Left renal cortex interstitium (tissue), 4 donors: Measurements from ENCODE around the gene PEX11A. TPM values are rescaled to one million over a fixed set of nuclear protein-coding genes. Genes with fewer than 3 reads are reported as not detected.

Experiments
- DNase-seq, 4 donors: peaks; one replicate each; pipeline ENCODE4 v3.0.0-alpha.2; 2013; ENCODE audit warnings: low read depth in 4 of 4, low spot score in 2 of 4, missing footprints in 1 of 4
- polyA plus RNA-seq, 4 donors: library from polyadenylated mRNA; unstranded; fragments of 120-200 nt; gene quantifications; one replicate each; pipeline ENCODE4 v1.2.1, GENCODE V29; 2013; ENCODE audit not compliant: insufficient read length in 4 of 4

Gene PEX11A
- polyA plus RNA-seq, 4 donors, result 18.0 to 21.8 (median 19.0) TPM

DNA sequence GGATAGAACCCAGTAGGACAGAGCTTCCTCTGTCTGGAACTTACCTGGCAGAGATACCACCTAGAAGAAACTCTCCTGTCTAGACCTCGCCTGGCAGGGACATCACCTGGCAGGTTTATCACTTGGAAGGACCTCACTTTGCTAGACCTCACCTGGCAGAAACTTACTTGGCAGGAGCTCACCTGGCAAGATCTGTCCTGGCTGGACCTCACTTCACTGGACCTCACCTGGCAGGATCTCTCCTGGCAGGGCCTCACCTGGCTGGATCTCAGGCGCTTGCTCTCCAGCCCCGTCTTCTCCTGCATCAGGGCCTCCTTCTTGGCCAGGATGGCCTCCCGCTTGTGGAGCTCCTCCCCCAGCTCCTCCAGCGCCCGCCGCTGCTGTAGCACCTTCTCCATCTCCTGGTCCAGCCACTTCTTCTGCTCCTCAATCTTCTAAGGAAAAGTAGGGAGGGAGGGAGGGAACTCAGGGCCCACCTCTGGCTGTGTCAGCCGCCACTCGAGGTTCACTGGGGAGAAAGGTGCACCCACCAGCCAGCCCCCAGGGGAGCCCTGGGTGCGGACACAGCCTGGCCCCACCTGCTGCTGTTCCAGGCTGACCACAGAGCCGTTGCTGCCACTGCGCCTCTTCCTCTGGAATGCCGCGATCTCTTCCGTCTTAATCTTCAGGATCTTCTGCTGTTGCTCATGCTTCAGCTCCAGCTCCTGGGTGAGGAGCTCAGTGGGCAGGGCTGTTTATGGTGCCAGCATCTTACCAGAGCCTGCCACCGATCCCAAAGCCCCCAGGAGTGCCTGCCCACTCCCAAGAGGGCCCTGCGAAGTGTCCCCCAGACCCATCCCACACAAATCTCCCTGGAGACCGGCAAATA, 57.8 kb downstream of the PEX11A start:
- DNase-seq, result no peak

DNA sequence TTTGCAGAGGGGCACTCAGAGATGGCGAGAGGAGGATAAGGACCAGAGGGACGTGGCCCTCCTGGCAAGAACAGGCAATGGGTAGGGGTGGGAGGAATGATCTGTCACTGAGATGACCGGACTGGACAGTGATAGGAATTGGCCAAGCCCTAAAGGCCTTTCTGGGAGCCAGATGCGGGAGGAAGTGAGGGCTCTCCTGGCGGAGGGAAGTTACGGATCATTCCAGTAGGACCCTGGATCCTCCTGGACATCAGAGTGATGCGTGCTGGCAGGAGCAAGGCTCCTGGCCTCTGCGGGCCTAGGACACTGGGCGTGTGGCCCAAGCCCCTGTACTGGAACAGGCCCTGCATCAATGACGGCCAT, 58.7 kb downstream of the PEX11A start:
- DNase-seq, result no peak

Other genes with a start within 250 kb of the PEX11A start
- gene RHCG, start 194.2 kb downstream of the PEX11A start, polyA plus RNA-seq, result 1 to 10 TPM; 2.0 to 3.9 (median 3.0) TPM
- 10 to 100 TPM in 2 of 4 donors, 1 to 10 TPM in 2; 6.2 to 15.8 (median 10.8) TPM for gene TICRR, start 115.3 kb downstream of the PEX11A start, polyA plus RNA-seq
- 10 to 100 TPM in 3 of 4 donors, 1 to 10 TPM in 1; 9.1 to 17.8 (median 14.9) TPM for gene KIF7, start 35.3 kb downstream of the PEX11A start, polyA plus RNA-seq
- 1 to 10 TPM in 2 of 4 donors, under 1 TPM in 2; 0.49 to 2.0 (median 1.2) TPM for gene PLIN1, start 11.4 kb downstream of the PEX11A start, polyA plus RNA-seq
- 1 to 10 TPM; 1.9 to 3.2 (median 2.7) TPM for gene WDR93, start 57 bp upstream of the PEX11A start, polyA plus RNA-seq
- 1 to 10 TPM in 3 of 4 donors, under 1 TPM in 1; 0.81 to 1.8 (median 1.4) TPM for gene MESP1, start 60.5 kb upstream of the PEX11A start, polyA plus RNA-seq
- gene MESP2, start 85.6 kb upstream of the PEX11A start, polyA plus RNA-seq, result under 1 TPM; 0.27 to 0.47 (median 0.38) TPM
- 100 to 1,000 TPM in 2 of 4 donors, 10 to 100 TPM in 2; 57.0 to 122 (median 107) TPM for gene ANPEP, start 124.1 kb upstream of the PEX11A start, polyA plus RNA-seq
- 10 to 100 TPM; 40.3 to 47.0 (median 41.9) TPM for gene AP3S2, start 203.2 kb upstream of the PEX11A start, polyA plus RNA-seq
- 10 to 100 TPM; 25.9 to 30.9 (median 28.8) TPM for gene ARPIN, start 222.2 kb upstream of the PEX11A start, polyA plus RNA-seq